DMS153 treated with DMSO at 0.1 percent for 48 hours (cell line): ENCODE measurements around the gene OTOP3.
"Not testable (repeated sequence)": the region's sequence is repeated elsewhere in the genome, so short reads cannot be mapped to it uniquely, and the experiment has no call there.

ENCODE experiments used
- DNase-seq: peaks from one replicate; lab custom pipeline; 2025; ENCODE audit not compliant: unreplicated experiment; lab: John Stamatoyannopoulos, UW

Gene OTOP3

DNA sequence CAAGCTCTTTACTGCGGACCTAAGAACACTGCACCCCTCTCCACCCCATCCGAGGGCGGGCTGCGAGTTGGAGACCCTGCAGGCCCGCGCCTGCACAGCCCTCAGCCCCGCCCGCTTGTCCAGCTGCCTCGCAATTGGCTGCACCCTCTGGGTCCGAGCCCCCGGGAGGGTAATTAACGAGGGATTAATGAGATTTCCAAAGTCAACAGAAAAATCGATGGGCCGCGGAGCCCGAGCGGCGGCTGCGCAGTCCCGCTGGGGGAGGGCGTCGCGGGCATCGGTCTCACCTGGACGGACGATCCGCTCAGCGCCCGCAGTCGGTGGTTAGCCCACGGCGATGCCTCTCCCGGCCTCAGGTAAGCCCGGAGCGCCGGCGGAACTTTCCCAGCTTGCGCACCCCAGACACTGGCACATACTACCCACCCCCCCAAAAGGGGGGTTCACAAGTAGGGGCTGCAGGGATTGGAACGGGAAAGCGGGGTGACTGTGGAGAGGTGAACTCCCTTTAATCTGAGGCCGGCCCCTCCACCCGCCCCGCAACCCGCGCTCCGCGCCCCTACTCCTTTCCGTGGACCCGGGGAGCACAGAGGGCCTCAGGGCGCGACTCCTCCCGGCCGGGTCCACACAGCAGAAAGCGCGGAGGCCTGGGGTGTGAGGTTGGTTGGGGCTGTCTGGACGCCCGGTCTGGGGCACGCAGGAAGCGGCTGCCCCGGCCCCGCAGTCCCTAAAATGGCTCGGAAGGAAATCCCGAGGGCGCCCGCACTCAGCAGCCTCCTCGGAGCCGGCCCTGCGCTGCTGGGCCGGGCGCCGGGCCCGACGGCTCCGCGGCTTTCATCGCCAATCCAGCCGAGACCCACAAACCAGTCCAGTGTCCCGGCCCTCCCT is at the start of gene OTOP3:
OTOP3 (plus strand) TSS at position 314 of the 885 bp plus-strand sequence; CDS start at position 338, 24 bp downstream.
- DNase-seq, result no peak

GRCh38 chr17:74888469-74888868 is 47.2 kb upstream of the OTOP3 start:
- DNase-seq, result no peak

- DNase-seq, result no peak
Measured at GRCh38 chr17:74890554-74890953, 45.1 kb upstream of the OTOP3 start.

- no peak for DNase-seq
Measured at GRCh38 chr17:74892013-74892841, 43.5 kb upstream of the OTOP3 start.

- no peak for DNase-seq
Measured at GRCh38 chr17:74892974-74893911, 42.5 kb upstream of the OTOP3 start, which contains the start of gene FADS6. FADS6 (minus strand) TSS chr17:74893633; CDS start chr17:74893595, 38 bp downstream.

DNA sequence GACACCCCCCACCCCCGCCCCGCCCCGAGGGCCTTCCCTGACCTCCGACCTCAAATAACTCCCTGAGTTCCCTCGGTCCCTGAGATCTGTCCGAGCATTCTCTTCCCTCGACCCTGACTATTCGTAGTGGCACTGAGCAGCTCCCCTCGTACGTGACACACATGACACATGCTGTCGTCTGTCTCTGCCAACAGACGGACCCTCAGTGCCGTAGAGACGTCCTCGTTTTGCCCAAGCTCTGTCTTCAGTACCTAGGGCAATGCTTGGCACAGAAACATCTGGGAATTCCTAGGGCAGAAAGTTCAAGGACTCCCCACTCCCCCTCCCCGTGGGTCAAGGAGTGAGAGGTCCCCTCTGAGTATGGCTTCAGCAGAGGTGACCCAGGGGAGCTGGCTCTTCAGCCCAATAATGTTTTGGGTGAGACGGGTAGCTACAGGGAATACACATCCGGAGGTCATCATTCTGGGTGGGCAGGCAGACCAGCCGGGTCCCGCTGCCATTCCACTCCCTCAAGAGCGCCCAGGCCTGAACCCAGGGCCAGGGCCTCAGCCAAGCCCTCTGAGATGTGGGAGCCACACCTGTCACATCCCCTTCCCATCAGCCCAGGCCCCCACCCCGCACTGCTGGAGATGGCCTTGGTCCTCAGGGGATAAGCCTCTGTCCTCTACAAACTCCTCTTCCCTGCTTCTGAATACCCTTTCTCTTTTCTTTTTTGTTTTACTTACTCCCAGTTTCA is 41.6 kb upstream of the OTOP3 start:
- DNase-seq, result no peak

DNA sequence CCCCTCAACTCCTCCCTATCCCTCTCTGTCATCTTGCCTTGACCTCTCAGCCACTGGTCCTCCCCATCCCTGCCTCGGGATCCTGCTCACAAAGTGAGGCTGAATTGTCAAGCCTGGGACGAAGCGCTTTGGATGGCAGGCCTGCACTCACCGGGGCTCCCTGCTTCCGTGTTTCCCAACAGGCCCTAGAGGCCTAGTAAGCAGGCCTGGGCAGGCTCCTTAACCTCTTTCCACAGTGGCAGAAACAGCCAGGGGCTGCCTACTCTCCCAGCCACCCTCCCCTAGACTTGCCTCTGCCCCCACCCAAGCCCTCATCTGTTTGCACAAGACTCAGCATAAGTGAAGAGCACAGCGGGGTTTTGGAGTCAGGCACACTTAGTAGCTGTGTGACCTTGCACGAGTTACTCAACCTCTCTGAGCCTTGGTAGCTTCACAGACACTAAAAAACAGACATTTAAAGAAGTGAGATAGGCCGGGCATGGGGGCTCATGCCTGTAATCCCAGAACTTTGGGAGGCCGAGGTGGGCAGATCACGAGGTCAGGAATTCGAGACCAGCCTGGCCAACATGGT is 37.2 kb upstream of the OTOP3 start:
- no peak for DNase-seq

DNA sequence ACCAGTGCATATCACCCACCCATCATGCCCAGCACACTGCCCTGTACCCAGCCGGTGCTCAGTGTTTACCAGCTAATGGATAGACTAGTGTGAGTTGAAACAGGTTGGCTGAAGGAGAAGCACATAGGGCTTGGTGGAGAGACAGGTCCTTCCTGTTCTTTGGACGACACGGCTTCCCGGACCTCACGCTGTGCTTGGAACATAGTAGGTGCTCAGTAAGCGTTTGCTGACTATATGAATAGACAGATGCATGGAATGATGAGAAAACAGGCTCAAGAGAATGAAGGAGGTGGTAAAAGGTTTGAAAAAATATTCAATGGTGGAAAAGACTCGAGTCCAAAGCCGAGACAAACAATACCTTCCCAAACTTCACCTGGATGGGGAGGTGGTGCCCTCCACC is 35.5 kb upstream of the OTOP3 start:
- DNase-seq, result no peak

GRCh38 chr17:74901353-74902135 is 34.2 kb upstream of the OTOP3 start:
- no peak for DNase-seq

GRCh38 chr17:74903034-74903433 is 32.7 kb upstream of the OTOP3 start:
- no peak for DNase-seq

DNA sequence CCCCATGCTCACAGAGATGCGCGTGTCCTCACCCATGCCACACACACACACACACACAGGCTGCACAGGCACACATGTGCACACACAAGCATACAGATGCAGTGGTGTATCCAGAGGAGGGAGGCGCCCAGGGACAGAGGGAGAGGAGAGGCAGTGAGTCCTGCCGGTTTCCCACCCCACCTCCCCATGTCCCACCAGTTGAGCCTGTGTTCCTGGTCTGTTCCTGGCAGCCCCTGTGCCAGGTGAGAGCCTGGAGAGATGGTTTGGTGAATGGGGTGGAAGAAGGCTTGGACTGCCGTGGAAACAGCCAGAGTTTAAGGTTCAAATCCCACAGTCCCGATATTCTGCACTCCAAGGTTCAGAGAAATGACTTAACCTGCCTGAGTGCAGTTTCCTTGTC is 32.0 kb upstream of the OTOP3 start:
- no peak for DNase-seq

DNA sequence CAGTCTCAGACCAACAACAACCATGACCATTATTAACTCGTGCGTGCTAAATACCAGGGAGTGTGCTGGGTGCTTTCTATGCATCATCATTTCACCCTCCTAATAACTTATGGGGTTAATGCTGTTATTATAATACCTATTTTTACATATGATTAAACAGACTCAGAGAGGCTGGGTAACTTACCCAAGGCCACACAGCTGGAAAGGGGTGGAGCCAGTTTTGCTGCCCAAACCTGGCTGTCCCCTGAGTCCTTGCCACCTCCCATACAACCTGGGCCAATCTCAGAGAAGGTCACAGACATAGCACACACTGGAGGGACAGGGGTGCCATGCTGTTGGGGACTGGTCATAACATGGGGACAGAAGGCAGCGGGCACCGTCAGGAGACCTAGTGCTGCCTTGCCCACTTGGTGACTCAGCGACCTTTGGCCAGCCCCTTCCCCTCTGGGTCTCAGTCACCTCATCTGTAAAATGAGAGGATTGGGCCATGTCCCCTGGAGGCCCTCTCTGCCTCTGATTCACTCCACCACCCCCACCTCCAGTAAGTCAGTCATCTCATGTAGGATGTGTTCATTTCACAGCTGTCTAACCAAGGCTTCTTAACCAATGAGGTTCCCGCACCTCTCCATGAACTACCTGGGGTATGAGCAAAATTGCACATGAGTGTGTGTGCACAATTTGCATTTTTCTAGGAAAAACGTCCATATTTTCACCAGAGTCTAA is 30.9 kb upstream of the OTOP3 start:
- DNase-seq, result no peak

GRCh38 chr17:74906214-74906793 is 29.4 kb upstream of the OTOP3 start:
- DNase-seq, result not testable (repeated sequence)

GRCh38 chr17:74907012-74907411 is 28.7 kb upstream of the OTOP3 start:
- no peak for DNase-seq

DNA sequence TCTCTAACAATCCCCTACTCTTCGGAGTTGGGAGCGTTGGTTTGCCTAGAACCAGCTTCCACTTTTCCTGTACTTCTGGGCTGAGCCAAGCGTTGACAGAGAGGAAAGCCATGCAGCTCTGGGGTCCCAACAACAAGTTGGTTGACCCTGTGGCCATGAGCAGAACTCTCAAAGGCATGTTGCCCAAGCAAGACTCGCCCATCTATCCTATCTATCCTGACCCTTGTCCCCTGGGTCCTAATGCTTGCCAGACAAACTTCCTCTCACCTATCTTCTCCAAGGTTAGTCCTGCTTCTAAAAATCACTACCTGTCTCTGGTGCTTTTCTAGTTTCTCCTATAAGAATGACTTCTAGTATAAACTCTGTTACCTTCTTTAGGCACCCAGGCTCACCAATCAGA is 26.6 kb upstream of the OTOP3 start:
- DNase-seq, result not testable (repeated sequence)

- DNase-seq, result not testable (repeated sequence)
Measured at GRCh38 chr17:74911423-74911822, 24.3 kb upstream of the OTOP3 start.

- no peak for DNase-seq
Measured at GRCh38 chr17:74916136-74916850, 19.4 kb upstream of the OTOP3 start.
